ENCODE results near the gene PASK.

PASK gene

GRCh38 chr2:241065355-241065803 lies 83.9 kb downstream of the PASK start:
- no peak for DNase-seq (ENCODE audit: low read depth)

DNA sequence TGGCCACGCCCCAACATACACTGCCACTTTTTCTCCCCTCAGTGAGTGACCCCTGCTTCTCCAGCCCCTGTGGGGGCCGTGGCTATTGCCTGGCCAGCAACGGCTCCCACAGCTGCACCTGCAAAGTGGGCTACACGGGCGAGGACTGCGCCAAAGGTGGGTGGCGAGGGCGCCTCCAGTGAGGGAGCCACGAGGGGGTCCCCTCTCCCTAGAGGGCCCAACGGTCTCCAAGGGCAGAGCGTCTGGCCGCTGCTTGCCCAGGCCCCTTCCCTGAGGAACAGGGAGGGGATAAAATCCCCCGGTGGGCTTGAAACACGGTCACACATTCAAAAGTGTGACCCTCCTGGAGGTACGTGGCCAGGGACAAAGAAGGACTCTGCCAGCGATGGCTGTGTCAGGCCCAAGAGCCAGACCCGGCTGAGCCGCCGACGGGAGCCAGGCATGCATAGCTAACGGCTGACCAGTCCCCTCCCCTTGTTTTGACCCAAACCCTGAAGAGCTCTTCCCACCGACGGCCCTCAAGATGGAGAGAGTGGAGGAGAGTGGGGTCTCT lies 84.4 kb downstream of the PASK start:
- no peak for DNase-seq (ENCODE audit: low read depth)

DNA sequence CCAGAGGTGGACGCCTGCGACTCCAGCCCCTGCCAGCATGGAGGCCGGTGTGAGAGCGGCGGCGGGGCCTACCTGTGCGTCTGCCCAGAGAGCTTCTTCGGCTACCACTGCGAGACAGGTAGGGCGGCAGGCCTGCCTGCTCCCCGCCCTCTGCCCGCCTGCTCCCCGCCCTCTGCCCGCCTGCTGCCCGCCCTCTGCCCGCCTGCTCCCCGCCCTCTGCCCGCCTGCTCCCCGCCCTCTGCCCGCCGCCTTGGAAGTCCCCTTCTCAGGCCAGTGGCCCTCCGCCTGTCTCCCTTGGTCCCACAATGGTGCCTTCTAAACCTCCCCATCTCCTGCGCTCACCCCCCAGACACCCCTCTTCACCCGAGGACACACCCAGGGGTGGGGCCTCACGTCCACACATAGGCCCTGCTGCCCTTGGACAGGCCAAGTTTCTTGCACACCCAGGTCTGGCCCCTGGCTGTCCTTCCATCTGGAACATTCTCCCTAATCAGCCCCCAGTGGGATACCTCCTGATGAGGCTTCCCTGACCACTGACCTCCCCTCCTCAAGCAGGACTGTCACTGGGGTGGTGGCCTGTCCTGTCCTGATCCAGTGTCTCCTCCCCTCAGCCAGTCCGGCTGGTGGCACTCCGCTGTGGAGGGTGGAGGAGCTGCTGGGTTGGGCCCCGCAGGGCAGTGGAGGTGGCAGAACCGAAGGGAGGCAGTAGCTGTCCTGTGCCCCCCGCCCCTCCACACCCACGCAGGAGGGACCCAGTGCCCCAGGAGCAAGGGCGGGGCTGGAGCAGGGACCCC lies 85.1 kb downstream of the PASK start:
- no peak for DNase-seq (ENCODE audit: low read depth)

- no peak for DNase-seq (ENCODE audit: low read depth)
These were observed 85.7 kb downstream of the PASK start for GRCh38 chr2:241063587-241063986.

- DNase-seq (ENCODE audit: low read depth) = no peak
These were observed 86.2 kb downstream of the PASK start for GRCh38 chr2:241063093-241063551.

- DNase-seq (ENCODE audit: low read depth) = no peak
These were observed 86.7 kb downstream of the PASK start for GRCh38 chr2:241062389-241063092.

- peak; percentile 66 for DNase-seq (ENCODE audit: low read depth)
These were observed 88.0 kb downstream of the PASK start for GRCh38 chr2:241061275-241061674.
